Activated naive CD8-positive, alpha-beta T cell treated with anti-CD3 and anti-CD28 coated beads, Interleukin-2, amount 50 U/mL, for 24 hours (primary cell): ENCODE results near the gene LSM7.

Experiments
- ATAC-seq: fragments of 150-1000 bp; cut with Tn5 transposase; one replicate; pipeline ENCODE4 v1.10.0; 2021
- DNase-seq: peaks from one replicate; pipeline ENCODE4 v3.0.0; 2021
- H3K27ac Mint-ChIP-seq: one replicate; pipeline ENCODE4 v1.8.0; 2021; ENCODE audit warnings: mild to moderate bottlenecking, mixed read lengths
- H3K27me3 Mint-ChIP-seq: one replicate; pipeline ENCODE4 v1.8.0; 2021; ENCODE audit warnings: mixed read lengths
- H3K36me3 Mint-ChIP-seq: one replicate; pipeline ENCODE4 v1.8.0; 2021; ENCODE audit warnings: low read depth, mixed read lengths
- H3K4me1 Mint-ChIP-seq: one replicate; pipeline ENCODE4 v1.8.0; 2021; ENCODE audit warnings: mixed read lengths
- H3K4me3 Mint-ChIP-seq: one replicate; pipeline ENCODE4 v1.8.0; 2021; ENCODE audit warnings: mild to moderate bottlenecking, moderate library complexity, mixed read lengths
- H3K9me3 Mint-ChIP-seq: one replicate; pipeline ENCODE4 v1.8.0; 2021; ENCODE audit warnings: mixed read lengths

LSM7 gene

DNA sequence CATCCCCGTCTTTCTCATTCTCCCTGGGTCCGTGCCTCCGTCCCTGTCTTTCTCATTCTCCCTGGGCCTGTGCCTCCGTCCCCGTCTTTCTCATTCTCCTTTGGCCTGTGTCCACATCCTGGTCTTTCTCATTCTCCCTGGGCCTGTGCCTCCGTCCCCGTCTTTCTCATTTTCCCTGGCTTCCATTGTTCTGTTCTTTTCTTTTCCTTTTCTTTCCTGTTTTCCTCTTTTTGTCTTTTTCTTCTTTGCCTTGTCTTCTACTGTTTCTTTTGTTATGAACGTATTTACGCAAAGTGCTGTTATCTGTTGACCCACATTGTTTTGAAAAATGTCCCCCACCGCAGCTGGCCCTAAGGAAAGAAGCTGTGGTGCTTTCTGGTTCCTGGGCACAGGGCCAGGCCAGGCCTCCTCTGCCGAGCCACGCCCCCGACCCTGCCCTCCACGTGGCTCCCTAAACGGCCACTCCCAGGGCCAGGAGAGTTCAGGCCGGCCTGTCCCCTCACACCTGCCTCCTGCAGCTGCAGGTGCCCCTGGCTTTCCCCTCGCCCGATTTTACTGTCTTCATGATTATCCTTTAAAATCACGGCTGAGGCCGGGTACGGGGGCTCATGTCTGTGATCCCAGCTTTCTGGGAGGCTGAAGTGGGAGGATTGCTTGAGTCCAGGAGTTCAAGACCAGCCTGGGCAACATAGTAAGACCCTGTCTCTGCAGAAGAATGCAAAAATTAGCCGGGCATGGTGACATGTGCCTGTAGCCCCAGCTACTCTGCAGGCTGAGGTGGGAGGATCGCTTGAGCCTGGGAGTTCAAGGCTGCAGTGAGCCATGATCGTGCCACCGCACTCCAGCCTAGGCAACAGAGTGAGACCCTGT is 17.6 kb upstream of the LSM7 start:
- no peaks in the 10 kb centered on the region for H3K36me3 Mint-ChIP-seq
- no peak overlapping the region for H3K27ac Mint-ChIP-seq
- H3K27me3 Mint-ChIP-seq: no peaks in the 10 kb centered on the region
- no peak for DNase-seq
- no peaks in the 10 kb centered on the region for H3K9me3 Mint-ChIP-seq
- no peak for ATAC-seq
- H3K4me3 Mint-ChIP-seq: no peak overlapping the region
- no peaks in the 10 kb centered on the region for H3K4me1 Mint-ChIP-seq

DNA sequence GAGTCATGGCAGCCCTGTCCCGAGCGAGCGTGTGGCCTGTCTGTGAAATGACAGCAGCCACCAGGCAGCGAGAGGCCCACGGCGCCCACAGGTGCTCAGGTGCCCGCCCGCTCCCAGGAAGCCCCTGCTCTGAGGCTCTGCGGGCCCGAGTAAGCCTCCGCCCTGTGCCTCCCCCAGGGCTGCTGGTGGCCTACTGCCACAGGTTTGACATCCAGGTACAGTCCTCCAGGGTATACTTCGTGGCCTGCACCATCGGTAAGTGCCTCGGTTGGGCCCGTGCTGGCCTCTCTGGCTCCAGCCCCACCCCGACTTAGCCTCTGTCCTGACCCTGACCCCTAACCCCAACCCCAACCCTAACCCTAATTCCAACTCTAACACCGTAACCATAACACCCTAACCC is 16.7 kb upstream of the LSM7 start:
- H3K4me3 Mint-ChIP-seq: no peak overlapping the region
- no peak for DNase-seq
- no peaks in the 10 kb centered on the region for H3K27me3 Mint-ChIP-seq
- no peaks in the 10 kb centered on the region for H3K4me1 Mint-ChIP-seq
- H3K36me3 Mint-ChIP-seq: no peaks in the 10 kb centered on the region
- ATAC-seq: no peak
- H3K9me3 Mint-ChIP-seq: no peaks in the 10 kb centered on the region
- H3K27ac Mint-ChIP-seq: no peak overlapping the region

DNA sequence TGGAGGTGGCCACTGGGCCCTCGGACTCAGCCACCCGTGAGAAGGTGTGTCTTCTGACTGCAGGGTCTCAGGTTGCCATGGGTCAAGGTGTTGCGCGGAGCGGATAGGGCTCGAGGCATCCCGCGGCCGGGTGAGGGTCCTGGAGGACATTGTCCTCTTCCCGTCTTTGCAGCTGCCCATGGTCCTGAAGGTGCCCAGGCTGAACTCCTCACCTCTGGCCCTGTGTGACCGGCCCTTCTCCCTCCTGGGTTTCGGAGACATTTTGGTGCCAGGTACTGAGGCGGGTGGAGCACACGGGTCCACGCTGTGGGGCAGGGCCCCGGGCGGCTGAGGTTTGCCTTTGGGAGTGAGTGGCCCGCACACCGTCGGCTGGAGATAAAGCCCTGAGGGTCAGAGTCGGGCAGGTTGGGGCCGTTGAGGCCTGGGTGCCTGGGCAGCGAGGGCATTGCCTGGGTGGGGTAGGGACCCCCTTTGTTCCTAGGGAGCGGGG is 16.0 kb upstream of the LSM7 start:
- Mint-ChIP-seq H3K27me3 (no peaks in the 10 kb centered on the region), H3K4me1 (no peaks in the 10 kb centered on the region), H3K36me3 (no peaks in the 10 kb centered on the region), H3K4me3 (no peak overlapping the region), H3K9me3 (no peaks in the 10 kb centered on the region), H3K27ac (no peak overlapping the region)
- no peak for DNase-seq
- ATAC-seq: no peak

DNA sequence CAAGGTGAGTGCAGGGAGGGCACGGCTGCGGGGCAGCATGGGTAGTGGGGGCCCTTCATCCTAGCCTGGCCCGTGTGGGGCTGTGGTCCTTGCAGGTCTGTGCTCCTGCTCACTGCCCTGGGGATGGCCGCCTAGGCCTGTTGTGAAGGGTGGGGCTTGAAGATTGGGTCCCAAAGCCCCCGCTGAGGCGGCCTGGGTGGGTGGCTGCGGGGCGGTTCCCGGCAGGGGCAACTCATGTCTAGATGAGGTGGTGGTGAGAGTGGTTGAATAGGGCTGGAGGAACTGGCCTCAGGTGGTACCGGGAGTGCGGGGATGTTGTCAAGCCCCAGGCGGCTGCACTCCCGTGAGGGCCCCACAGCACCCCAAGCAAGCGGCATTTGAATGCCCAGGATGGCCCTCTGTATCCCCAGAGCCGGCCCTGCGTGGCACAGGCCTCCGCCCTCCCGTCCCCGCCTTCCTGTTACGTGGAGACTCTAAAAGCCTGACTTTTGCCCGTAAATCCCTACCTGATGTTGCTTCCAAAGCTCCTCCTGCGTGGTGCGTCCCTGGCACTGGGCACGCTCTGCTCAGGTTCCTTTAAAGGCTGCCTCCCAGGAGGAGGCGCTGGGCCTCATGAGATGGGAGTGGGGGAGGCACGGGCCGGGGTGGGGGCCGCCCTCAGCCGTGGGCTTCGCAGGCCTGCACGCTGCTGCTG is 15.1 kb upstream of the LSM7 start:
- Mint-ChIP-seq H3K27ac (no peak overlapping the region), H3K27me3 (no peaks in the 10 kb centered on the region), H3K4me1 (no peaks in the 10 kb centered on the region), H3K36me3 (no peaks in the 10 kb centered on the region), H3K4me3 (no peak overlapping the region), H3K9me3 (no peaks in the 10 kb centered on the region)
- ATAC-seq (no peak), DNase-seq (no peak)

DNA sequence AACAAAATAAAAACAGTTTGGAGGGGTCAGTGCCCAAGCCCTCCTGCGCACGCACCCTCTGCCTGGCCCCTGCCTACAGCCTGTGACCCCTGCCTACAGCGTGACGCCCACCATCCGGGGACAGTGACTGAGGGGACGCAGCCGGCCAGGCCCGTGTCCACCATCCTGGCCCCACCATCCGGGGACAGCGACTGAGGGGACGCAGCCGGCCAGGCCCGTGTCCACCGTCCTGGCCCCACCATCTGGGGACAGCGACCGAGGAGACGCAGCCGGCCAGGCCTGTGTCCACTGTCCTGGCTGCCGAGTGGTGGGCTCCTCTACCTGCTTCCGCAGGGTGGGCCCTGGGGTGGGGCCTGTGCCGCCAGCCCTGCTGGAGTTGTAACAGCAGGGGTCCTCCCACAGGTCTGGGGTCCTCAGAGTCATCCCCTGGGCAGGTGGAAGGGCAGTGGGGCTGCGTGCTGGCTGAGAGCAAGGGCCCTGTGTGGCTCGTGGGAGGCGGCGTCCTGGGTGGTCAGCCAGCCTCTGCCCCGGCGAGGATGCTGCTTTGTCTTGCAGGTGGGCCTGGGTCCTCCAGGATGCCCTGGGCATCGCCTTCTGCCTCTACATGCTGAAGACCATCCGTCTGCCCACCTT is 14.4 kb upstream of the LSM7 start:
- Mint-ChIP-seq H3K4me3 (no peak overlapping the region), H3K36me3 (no peaks in the 10 kb centered on the region), H3K4me1 (no peaks in the 10 kb centered on the region), H3K27ac (no peak overlapping the region), H3K9me3 (no peaks in the 10 kb centered on the region), H3K27me3 (no peaks in the 10 kb centered on the region)
- DNase-seq: no peak
- ATAC-seq: no peak

DNA sequence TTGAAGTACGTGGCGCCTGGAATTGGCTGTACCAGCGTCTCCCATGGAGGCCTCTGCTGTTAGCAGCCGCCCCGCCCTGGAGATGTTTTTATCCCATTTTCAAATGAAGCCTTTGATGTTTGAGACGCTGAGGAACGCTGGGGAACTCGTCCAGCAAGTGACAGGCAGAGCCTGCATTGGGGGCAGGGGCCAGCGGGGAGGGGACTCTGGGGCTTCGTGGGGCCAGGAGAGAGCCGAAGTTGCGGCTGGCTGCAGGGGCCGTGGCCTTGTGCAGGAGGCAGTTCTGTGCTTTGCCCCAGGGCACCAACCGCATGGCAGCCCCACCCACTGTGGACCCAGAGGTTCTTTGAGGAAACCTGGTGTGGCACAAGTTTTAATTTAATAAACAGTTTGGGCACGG is 13.6 kb upstream of the LSM7 start:
- Mint-ChIP-seq H3K9me3 (no peaks in the 10 kb centered on the region), H3K36me3 (no peaks in the 10 kb centered on the region), H3K4me1 (no peaks in the 10 kb centered on the region), H3K27ac (no peak overlapping the region), H3K27me3 (no peaks in the 10 kb centered on the region), H3K4me3 (no peak overlapping the region)
- DNase-seq (no peak), ATAC-seq (no peak)

DNA sequence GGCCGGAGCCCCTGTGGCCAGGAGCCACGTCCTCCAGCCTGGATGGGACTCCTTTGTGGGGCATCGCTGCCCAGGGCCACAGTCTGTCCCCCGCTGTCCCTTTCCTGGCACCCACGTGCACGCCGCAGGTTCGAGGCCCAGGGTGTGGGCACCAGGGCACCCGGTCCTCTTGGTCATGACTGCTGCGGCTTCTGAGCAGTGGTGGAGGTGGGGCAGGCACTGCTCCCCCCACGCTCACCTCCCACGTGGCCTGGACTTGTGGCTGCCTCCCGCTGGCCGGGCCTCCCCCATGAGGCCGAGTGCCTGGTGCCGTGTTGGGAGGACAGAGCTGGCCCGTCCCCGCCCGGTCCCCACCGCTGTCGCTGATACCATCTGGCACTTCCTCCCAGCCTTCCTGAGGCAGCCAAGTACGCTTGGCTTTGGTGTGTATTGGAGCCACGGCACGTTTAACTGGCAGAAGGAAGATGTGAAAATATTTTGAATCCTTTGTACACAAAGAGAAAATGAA is 12.9 kb upstream of the LSM7 start:
- no peaks in the 10 kb centered on the region for H3K36me3 Mint-ChIP-seq
- peaks cover 2% of the 10 kb centered on the region for H3K9me3 Mint-ChIP-seq
- H3K4me1 Mint-ChIP-seq: no peaks in the 10 kb centered on the region
- H3K27me3 Mint-ChIP-seq: no peaks in the 10 kb centered on the region
- no peak for ATAC-seq
- no peak overlapping the region for H3K4me3 Mint-ChIP-seq
- H3K27ac Mint-ChIP-seq: no peak overlapping the region
- no peak for DNase-seq

DNA sequence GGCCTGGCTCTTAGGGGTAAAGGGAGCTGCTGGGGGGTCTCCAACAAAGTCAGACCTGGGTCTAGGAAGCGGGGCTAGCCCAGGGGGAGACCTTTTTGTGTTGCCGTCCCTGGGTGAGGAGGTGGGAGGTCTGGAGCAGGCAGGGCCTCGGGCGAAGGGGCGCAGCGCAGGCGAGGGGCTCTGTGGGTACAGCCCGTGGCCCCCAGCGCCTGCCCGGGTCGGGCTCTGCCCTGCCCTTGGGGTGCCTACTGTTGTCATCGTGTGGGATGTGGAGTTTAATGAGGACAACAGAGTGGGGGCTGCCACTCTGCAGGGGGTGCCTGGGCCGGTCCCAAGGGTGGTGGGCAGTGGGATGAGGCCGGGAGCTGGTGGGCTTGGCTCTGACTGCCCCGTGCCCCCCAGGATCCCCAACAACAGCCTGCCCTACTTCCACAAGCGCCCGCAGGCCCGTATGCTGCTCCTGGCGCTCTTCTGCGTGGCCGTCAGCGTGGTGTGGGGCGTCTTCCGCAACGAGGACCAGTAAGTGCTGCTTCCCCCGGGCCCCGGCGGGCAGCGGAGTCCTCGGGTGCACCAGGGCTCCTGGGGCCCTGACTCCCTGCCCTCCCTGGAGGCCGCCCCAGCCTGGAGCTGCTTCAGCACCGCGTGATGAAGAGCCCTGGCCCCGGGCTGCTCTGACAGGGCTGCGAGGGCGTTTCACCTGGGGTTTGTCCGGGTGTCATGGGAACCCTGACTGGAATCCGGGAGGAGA is 12.3 kb upstream of the LSM7 start:
- Mint-ChIP-seq H3K4me3 (no peak overlapping the region), H3K27me3 (no peaks in the 10 kb centered on the region), H3K36me3 (peaks cover 3% of the 10 kb centered on the region), H3K9me3 (peaks cover 8% of the 10 kb centered on the region), H3K4me1 (peaks cover 3% of the 10 kb centered on the region), H3K27ac (no peak overlapping the region)
- ATAC-seq (no peak), DNase-seq (no peak)

DNA sequence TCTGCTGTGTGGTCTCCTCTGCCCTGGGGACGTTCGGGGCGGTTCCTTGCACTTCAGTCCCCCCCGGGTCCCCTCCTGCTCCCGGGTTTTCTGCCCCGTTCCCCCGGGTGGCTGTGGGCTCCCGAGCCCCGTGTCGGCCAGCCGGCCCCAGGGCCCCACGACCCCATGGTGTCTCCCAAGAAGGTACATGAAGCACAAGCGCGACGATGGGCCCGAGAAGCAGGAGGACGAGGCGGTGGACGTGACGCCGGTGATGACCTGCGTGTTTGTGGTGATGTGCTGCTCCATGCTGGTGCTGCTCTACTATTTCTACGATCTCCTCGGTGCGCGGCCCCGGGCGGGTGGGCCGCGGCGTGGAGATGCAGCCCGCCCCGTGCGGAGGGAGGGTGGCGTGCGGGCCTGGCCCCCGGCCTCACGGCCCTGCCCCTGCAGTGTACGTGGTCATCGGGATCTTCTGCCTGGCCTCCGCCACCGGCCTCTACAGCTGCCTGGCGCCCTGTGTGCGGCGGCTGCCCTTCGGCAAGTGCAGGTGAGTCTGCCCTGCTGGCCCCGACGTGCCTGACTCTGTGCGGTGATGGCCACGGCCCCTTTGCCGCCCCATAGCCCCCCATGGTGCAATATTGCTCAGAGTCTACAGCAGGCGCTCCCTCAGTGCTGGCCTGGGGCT is 11.4 kb upstream of the LSM7 start:
- no peak for DNase-seq
- Mint-ChIP-seq H3K4me3 (no peak overlapping the region), H3K27me3 (no peaks in the 10 kb centered on the region)

DNA sequence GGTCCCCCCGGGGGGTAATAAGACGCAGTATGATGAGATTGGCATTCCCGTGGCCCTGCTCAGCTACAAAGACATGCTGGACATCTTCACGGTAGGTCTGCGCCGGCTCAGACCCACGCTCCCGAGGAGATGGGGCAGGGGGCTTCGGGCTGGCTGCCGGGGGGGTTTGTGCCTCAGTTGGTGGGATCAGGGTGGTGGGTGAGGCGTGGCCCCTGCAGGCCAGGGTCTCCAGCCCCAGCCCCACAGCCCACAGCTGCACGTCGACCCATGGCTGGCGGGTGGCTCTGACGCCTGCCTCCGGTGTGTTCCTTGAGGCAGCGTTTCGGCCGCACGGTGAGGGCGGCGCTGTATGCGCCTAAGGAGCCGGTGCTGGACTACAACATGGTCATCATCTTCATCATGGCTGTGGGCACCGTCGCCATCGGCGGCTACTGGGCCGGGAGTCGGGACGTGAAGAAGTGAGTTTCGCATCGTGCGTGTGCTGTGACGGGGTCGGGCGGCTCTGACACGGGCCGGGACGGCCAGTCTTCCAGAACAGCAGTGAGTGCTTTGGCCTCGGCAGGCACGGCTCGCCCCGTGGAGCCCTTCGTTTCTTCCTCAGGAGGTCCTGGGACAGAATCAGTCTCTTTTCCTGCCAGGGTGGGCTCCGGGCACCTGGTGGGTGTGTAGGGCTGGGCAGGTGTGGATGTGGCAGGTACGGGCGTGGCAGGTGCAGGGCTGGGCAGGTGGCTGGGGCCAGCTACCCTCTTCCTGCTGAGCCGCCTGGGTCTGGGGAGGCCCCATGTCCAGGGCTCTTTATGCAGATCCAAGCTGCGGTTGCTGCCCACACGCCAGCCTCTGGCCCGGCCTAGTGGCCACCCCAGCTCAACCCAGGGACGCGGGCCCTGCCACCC is 10.6 kb upstream of the LSM7 start:
- ATAC-seq (no peak), DNase-seq (no peak)
- Mint-ChIP-seq H3K27ac (no peak overlapping the region), H3K36me3 (peaks cover 7% of the 10 kb centered on the region), H3K4me3 (no peak overlapping the region), H3K4me1 (peaks cover 6% of the 10 kb centered on the region), H3K9me3 (peaks cover 10% of the 10 kb centered on the region), H3K27me3 (no peaks in the 10 kb centered on the region)

More for the DNA sequence above, 11.4 kb upstream of the LSM7 start:
- H3K36me3 Mint-ChIP-seq: peaks cover 6% of the 10 kb centered on the region
- no peak for ATAC-seq
- H3K4me1 Mint-ChIP-seq: peaks cover 4% of the 10 kb centered on the region
- peaks cover 10% of the 10 kb centered on the region for H3K9me3 Mint-ChIP-seq
- H3K27ac Mint-ChIP-seq: no peak overlapping the region

DNA sequence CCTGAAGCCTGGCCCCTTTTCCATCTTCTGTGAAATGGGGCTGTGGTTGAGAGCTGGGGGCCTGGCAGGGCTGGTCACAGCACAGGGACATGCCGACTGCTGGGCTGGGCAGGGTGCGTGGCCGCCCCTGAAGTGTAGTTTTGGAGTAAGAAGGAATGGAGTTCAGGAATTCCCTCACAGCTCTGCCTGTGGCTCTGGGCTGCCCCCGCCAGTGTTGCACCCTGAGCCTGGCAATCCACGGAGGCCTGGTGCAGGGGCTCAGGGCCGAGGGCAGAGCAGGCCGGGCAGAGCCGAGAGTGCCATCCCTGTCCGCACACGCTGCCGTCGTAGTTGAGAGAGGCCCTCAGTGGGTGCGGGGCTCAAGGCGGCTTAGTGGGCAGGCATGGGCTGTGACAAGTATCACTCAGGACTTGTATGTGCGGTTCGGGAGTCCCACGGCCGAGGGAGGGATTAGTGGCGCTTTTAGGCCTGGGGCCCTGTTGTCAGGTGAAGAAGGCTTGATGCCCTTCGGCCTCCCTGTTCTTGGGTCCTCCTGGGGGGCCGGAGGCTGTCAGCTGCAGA is 9.7 kb upstream of the LSM7 start:
- peaks cover 10% of the 10 kb centered on the region for H3K9me3 Mint-ChIP-seq
- DNase-seq (no peak), ATAC-seq (no peak)
- peaks cover 7% of the 10 kb centered on the region for H3K36me3 Mint-ChIP-seq
- no peaks in the 10 kb centered on the region for H3K27me3 Mint-ChIP-seq
- H3K4me3 Mint-ChIP-seq: no peak overlapping the region
- peaks cover 10% of the 10 kb centered on the region for H3K4me1 Mint-ChIP-seq
- no peak overlapping the region for H3K27ac Mint-ChIP-seq

DNA sequence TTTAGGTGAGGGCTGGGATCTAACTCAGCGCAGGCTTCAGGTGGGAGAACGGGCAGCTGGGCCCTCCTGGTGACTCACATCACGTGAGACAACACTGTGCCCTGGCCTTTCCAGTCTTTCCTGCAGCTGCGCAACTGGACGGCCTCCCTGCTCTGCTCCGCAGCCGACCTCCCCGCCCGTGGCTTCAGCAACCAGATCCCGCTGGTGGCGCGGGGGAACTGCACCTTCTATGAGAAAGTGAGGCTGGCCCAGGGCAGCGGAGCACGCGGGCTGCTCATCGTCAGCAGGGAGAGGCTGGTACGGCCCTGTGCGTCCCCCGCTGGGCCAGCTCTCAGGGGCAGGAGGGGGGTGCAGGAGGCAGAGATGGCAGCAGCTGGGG is 8.9 kb upstream of the LSM7 start:
- Mint-ChIP-seq H3K9me3 (peaks cover 10% of the 10 kb centered on the region), H3K4me1 (peaks cover 14% of the 10 kb centered on the region), H3K27me3 (no peaks in the 10 kb centered on the region), H3K4me3 (no peak overlapping the region), H3K27ac (no peak overlapping the region), H3K36me3 (peaks cover 7% of the 10 kb centered on the region)
- DNase-seq: no peak
- ATAC-seq: no peak
